Neural progenitor cell (in vitro differentiated cells): ENCODE results near the gene HIC2. TPM values are rescaled to one million over a fixed set of nuclear protein-coding genes. Genes with fewer than 3 reads are reported as not detected.
"Not testable (repeated sequence)": the region's sequence is repeated elsewhere in the genome, so short reads cannot be mapped to it uniquely, and the experiment has no call there.

ENCODE experiments used
- DNase-seq: peaks from one replicate; pipeline ENCODE4 v3.0.0-alpha.2; 2016; ENCODE audit warnings: low spot score
- H2AFZ ChIP-seq: fragments of 200-600 bp; sonication (generic); replicated peaks from 2 replicates; pipeline ENCODE4 v1.6.1; 2016; ENCODE audit warnings: antibody characterized with exemption
- H3F3A ChIP-seq: fragments of 200-600 bp; sonication (generic); 2 replicates; pipeline ENCODE4 v1.6.1; 2016; ENCODE audit warnings: antibody characterized with exemption, low read depth
- H3K27ac ChIP-seq: fragments of 200-600 bp; sonication (generic); 2 replicates; pipeline ENCODE4 v1.5.1; 2016; ENCODE audit warnings: mild to moderate bottlenecking
- H3K27me3 ChIP-seq: fragments of 200-600 bp; sonication (generic); 2 replicates; pipeline ENCODE4 v1.6.1; 2016; ENCODE audit warnings: mild to moderate bottlenecking, moderate library complexity
- H3K36me3 ChIP-seq: fragments of 200-600 bp; sonication (generic); 2 replicates; pipeline ENCODE4 v1.5.1; 2016
- H3K4me1 ChIP-seq: fragments of 200-600 bp; sonication (generic); 2 replicates; pipeline ENCODE4 v1.6.1; 2016; ENCODE audit warnings: mixed run types
- H3K4me2 ChIP-seq: fragments of 200-600 bp; sonication (generic); 2 replicates; pipeline ENCODE4 v1.6.1; 2016
- H3K4me3 ChIP-seq: fragments of 200-600 bp; sonication (generic); 2 replicates; pipeline ENCODE4 v1.5.1; 2016
- H3K79me2 ChIP-seq: fragments of 200-600 bp; sonication (generic); 2 replicates; pipeline ENCODE4 v1.6.1; 2016; ENCODE audit warnings: low read depth
- H3K9ac ChIP-seq: fragments of 200-600 bp; sonication (generic); 2 replicates; pipeline ENCODE4 v1.6.1; 2016
- H3K9me3 ChIP-seq: fragments of 200-600 bp; sonication (generic); 2 replicates; pipeline ENCODE4 v1.5.1; 2016; ENCODE audit warnings: low read depth
- H4K20me1 ChIP-seq: fragments of 200-600 bp; sonication (generic); 2 replicates; pipeline ENCODE4 v1.6.1; 2016; ENCODE audit warnings: low read depth
- H3K27ac Mint-ChIP-seq: 3 replicates; pipeline ENCODE4 v1.8.0; 2021; ENCODE audit warnings: mixed read lengths
- H3K27me3 Mint-ChIP-seq: 2 replicates; pipeline ENCODE4 v1.8.0; 2022; ENCODE audit warnings: low read depth, mild to moderate bottlenecking, inconsistent platforms, moderate library complexity, mixed read lengths; ENCODE audit not compliant: insufficient read depth
- H3K36me3 Mint-ChIP-seq: 3 replicates; pipeline ENCODE4 v1.8.0; 2021; ENCODE audit warnings: mixed read lengths
- H3K4me1 Mint-ChIP-seq: 3 replicates; pipeline ENCODE4 v1.8.0; 2021; ENCODE audit warnings: mixed read lengths
- H3K4me3 Mint-ChIP-seq: 3 replicates; pipeline ENCODE4 v1.8.0; 2021; ENCODE audit warnings: mild to moderate bottlenecking, moderate library complexity, mixed read lengths
- H3K9me3 Mint-ChIP-seq: 3 replicates; pipeline ENCODE4 v1.8.0; 2020; ENCODE audit warnings: mixed read lengths
- small RNA-seq: library from RNA; depleted of rRNA; stranded (forward); fragments of <200 nt; gene quantifications from one replicate; pipeline ENCODE3, GENCODE V24; 2015
- total RNA-seq: library from RNA; depleted of rRNA; stranded (reverse); fragments of >200 nt; gene quantifications from 2 replicates; pipeline ENCODE4 v1.2.3, GENCODE V29; 2015; ENCODE audit warnings: low replicate concordance

HIC2 gene
- total RNA-seq, 1 donor from 2014 or later: 14.3 TPM

GRCh38 chr22:21492271-21492670 lies 75.1 kb downstream of the HIC2 start:
- not testable (repeated sequence) for H3K9ac ChIP-seq, H2AFZ ChIP-seq, H3K36me3 Mint-ChIP-seq, H3K4me1 Mint-ChIP-seq, H3K4me2 ChIP-seq, H3F3A ChIP-seq, H3K9me3 ChIP-seq, H3K36me3 ChIP-seq, H3K4me3 Mint-ChIP-seq, H3K27me3 Mint-ChIP-seq, H3K4me3 ChIP-seq, H3K27ac ChIP-seq, H3K79me2 ChIP-seq, H3K4me1 ChIP-seq, H3K27me3 ChIP-seq, DNase-seq, H3K9me3 Mint-ChIP-seq, H3K27ac Mint-ChIP-seq, H4K20me1 ChIP-seq

- not testable (repeated sequence) for H3K4me1 Mint-ChIP-seq
Observed at GRCh38 chr22:21493789-21494782, 76.9 kb downstream of the HIC2 start.

GRCh38 chr22:21497984-21498383 lies 80.8 kb downstream of the HIC2 start:
- H3K79me2 ChIP-seq, H3K27ac ChIP-seq, H3F3A ChIP-seq, H3K36me3 Mint-ChIP-seq, H3K9me3 ChIP-seq, H2AFZ ChIP-seq, H3K4me1 ChIP-seq, H3K4me3 ChIP-seq, H3K4me1 Mint-ChIP-seq, H3K9ac ChIP-seq, H3K27ac Mint-ChIP-seq, H3K36me3 ChIP-seq, H3K27me3 ChIP-seq, H3K4me3 Mint-ChIP-seq, H3K4me2 ChIP-seq, H4K20me1 ChIP-seq, H3K27me3 Mint-ChIP-seq, DNase-seq, H3K9me3 Mint-ChIP-seq: not testable (repeated sequence)

More at GRCh38 chr22:21493789-21494782, 76.9 kb downstream of the HIC2 start:
- H3K36me3 ChIP-seq, H3K27me3 Mint-ChIP-seq, H3K9me3 Mint-ChIP-seq, H3K4me1 ChIP-seq, H3K27me3 ChIP-seq, H3K79me2 ChIP-seq, H4K20me1 ChIP-seq, H3K9ac ChIP-seq, H3F3A ChIP-seq, H3K27ac Mint-ChIP-seq, H2AFZ ChIP-seq, H3K4me2 ChIP-seq, H3K27ac ChIP-seq, DNase-seq, H3K36me3 Mint-ChIP-seq, H3K9me3 ChIP-seq, H3K4me3 ChIP-seq, H3K4me3 Mint-ChIP-seq: not testable (repeated sequence)

- H3K4me3 Mint-ChIP-seq, DNase-seq, H3K4me3 ChIP-seq, H3F3A ChIP-seq, H3K36me3 ChIP-seq, H3K79me2 ChIP-seq, H4K20me1 ChIP-seq, H3K27ac Mint-ChIP-seq, H3K4me1 Mint-ChIP-seq, H3K27me3 ChIP-seq, H3K4me2 ChIP-seq, H3K27ac ChIP-seq, H2AFZ ChIP-seq, H3K9me3 Mint-ChIP-seq, H3K36me3 Mint-ChIP-seq, H3K27me3 Mint-ChIP-seq, H3K4me1 ChIP-seq, H3K9ac ChIP-seq, H3K9me3 ChIP-seq: not testable (repeated sequence)
Observed at GRCh38 chr22:21498489-21498888, 81.3 kb downstream of the HIC2 start.

- H3K36me3 Mint-ChIP-seq, H3K27ac Mint-ChIP-seq, H3K4me1 Mint-ChIP-seq, H3F3A ChIP-seq, H3K27ac ChIP-seq, H3K9me3 ChIP-seq, H3K4me3 Mint-ChIP-seq, H2AFZ ChIP-seq, H3K27me3 Mint-ChIP-seq, DNase-seq, H3K36me3 ChIP-seq, H4K20me1 ChIP-seq, H3K9ac ChIP-seq, H3K27me3 ChIP-seq, H3K9me3 Mint-ChIP-seq, H3K79me2 ChIP-seq, H3K4me3 ChIP-seq, H3K4me2 ChIP-seq, H3K4me1 ChIP-seq: not testable (repeated sequence)
Observed at GRCh38 chr22:21499623-21500506, 82.7 kb downstream of the HIC2 start.

Small RNA genes within 50 kb of the gene (small RNA-seq; reads per million reads assigned to genes)
- gene RF00492: not detected
- gene RN7SKP63: not detected

Other genes starting within 250 kb of the HIC2 start
- 0.34 TPM in 1 of 2 replicates, not detected in the other for gene RIMBP3B, start 33.6 kb upstream of the HIC2 start, total RNA-seq
- gene TMEM191C, start 50.0 kb downstream of the HIC2 start, total RNA-seq: 1.5 TPM in 1 of 2 replicates, not detected in the other
- gene RIMBP3C, start 134.1 kb downstream of the HIC2 start, total RNA-seq: 0.81 and 1.2 TPM in 2 replicates
- 51.9 and 61.2 TPM in 2 replicates for gene UBE2L3, start 150.3 kb downstream of the HIC2 start, total RNA-seq
- gene YDJC, start 212.7 kb downstream of the HIC2 start, total RNA-seq: 4.8 and 23.4 TPM in 2 replicates
- 0.15 TPM in 1 of 2 replicates, not detected in the other for gene CCDC116, start 215.4 kb downstream of the HIC2 start, total RNA-seq
- gene SDF2L1, start 224.9 kb downstream of the HIC2 start, total RNA-seq: 4.3 and 16.6 TPM in 2 replicates
- gene PPIL2, start 248.6 kb downstream of the HIC2 start, total RNA-seq: 14.3 and 28.3 TPM in 2 replicates